Endothelial cell of umbilical vein (primary cell): ENCODE data around the gene CDC45. TPM values are rescaled to one million over a fixed set of nuclear protein-coding genes. Genes with fewer than 3 reads are reported as not detected.
"Not testable (repeated sequence)": the region's sequence is repeated elsewhere in the genome, so short reads cannot be mapped to it uniquely, and the experiment has no call there.

Source experiments
- BruUV-seq: library from RNA; stranded (reverse); fragments of 400-500 nt; replicated peaks from 2 replicates; lab custom pipeline; 2021; lab: Mats Ljungman, UMichigan
- CTCF ChIA-PET: fragments of 300-600, 350-600 bp; sonication (Branson Sonifier 250); formaldehyde crosslinking; loops from one replicate; lab custom pipeline; 2021; ENCODE audit warnings: antibody characterized with exemption, inconsistent platforms; lab: Charles Lee
- POLR2A ChIA-PET: fragments of 300-600, 350-600 bp; sonication (Branson Sonifier 250); formaldehyde crosslinking; loops from one replicate; lab custom pipeline; 2021; ENCODE audit warnings: antibody characterized with exemption, inconsistent platforms; lab: Charles Lee
- DNase-seq: peaks from one replicate; pipeline ENCODE4 v3.0.0-alpha.2; 2011; ENCODE audit warnings: low read depth, low spot score
- FAIRE-seq: peaks from 2 replicates; lab custom pipeline; 2011; peaks lifted over from hg19 to GRCh38; lab: Jason Lieb, UNC
- H2AFZ ChIP-seq: 2 replicates; pipeline ENCODE4 v1.6.0; 2012; ENCODE audit warnings: low read depth, low read length, control low read depth, inconsistent platforms
- H3K27ac ChIP-seq: 2 replicates; pipeline ENCODE4 v1.5.1; 2011; ENCODE audit warnings: low read depth, mild to moderate bottlenecking, control low read depth, low read length, moderate library complexity; ENCODE audit not compliant: insufficient read depth
- H3K27me3 ChIP-seq, 2 experiments: 2 replicates each; pipeline versions ENCODE4 v1.6.0 to v1.6.1; 2011; ENCODE audit warnings: low read length in 2 of 2, mixed read lengths in 1 of 2; ENCODE audit not compliant: control insufficient read depth in 2 of 2, insufficient read depth in 2 of 2
- H3K36me3 ChIP-seq, 2 experiments: 2 replicates in 1 of 2; 3 replicates in 1 of 2; pipeline ENCODE4 v1.5.1; 2011; ENCODE audit warnings: low read length in 2 of 2, mild to moderate bottlenecking in 1 of 2, moderate library complexity in 1 of 2; ENCODE audit not compliant: control insufficient read depth in 2 of 2, insufficient read depth in 2 of 2; ENCODE audit errors: extremely low read depth in 1 of 2
- H3K4me1 ChIP-seq: 3 replicates; pipeline ENCODE4 v1.5.1; 2011; ENCODE audit warnings: mild to moderate bottlenecking, low read length; ENCODE audit not compliant: control insufficient read depth, insufficient read depth; ENCODE audit errors: extremely low read depth
- H3K4me2 ChIP-seq: 2 replicates; pipeline ENCODE4 v1.6.1; 2011; ENCODE audit warnings: low read length, control low read depth, mixed read lengths; ENCODE audit not compliant: insufficient read depth
- H3K4me3 ChIP-seq, 3 experiments: fragments of 200-600 bp in 1 of 3; sonication (generic), shearing (Covaris generic) in 1 of 3; replicated peaks in 1 of 3; 2 replicates each; pipeline ENCODE4 v1.5.1; 2011 to 2016; ENCODE audit warnings: control low read depth in 3 of 3, low read length in 3 of 3, mild to moderate bottlenecking in 2 of 3, inconsistent platforms in 1 of 3, low read depth in 1 of 3, moderate library complexity in 1 of 3; ENCODE audit not compliant: insufficient read depth in 1 of 3
- H3K79me2 ChIP-seq: 2 replicates; pipeline ENCODE4 v1.6.0; 2012; ENCODE audit warnings: low read length, inconsistent platforms; ENCODE audit not compliant: control insufficient read depth, insufficient read depth
- H3K9ac ChIP-seq: replicated peaks from 2 replicates; pipeline ENCODE3; 2011; ENCODE audit warnings: low read length, control low read depth; ENCODE audit not compliant: insufficient read depth; ENCODE audit errors: extremely low read depth
- H3K9me1 ChIP-seq: replicated peaks from 3 replicates; pipeline ENCODE4 v1.6.0; 2011; ENCODE audit warnings: mild to moderate bottlenecking, low read length; ENCODE audit not compliant: control insufficient read depth, insufficient read depth; ENCODE audit errors: extremely low read depth
- H3K9me3 ChIP-seq: replicated peaks from 2 replicates; pipeline ENCODE4 v1.5.1; 2012; ENCODE audit warnings: low read length, inconsistent platforms; ENCODE audit not compliant: control insufficient read depth, insufficient read depth
- H4K20me1 ChIP-seq: replicated peaks from 2 replicates; pipeline ENCODE3; 2011; ENCODE audit warnings: mild to moderate bottlenecking, low read length; ENCODE audit not compliant: control insufficient read depth, insufficient read depth; ENCODE audit errors: extremely low read depth
- EZH2 ChIP-seq: IDR thresholded peaks from 2 replicates; pipeline ENCODE4 v1.6.1; 2012; ENCODE audit warnings: borderline replicate concordance, low read depth, mild to moderate bottlenecking, moderate library complexity, low read length, inconsistent platforms; ENCODE audit not compliant: severe bottlenecking
- FOS ChIP-seq: IDR thresholded peaks from 2 replicates; pipeline ENCODE4 v1.6.1; 2011; ENCODE audit warnings: mild to moderate bottlenecking, low read length, moderate library complexity, borderline replicate concordance; ENCODE audit not compliant: insufficient read depth
- GATA2 ChIP-seq: IDR thresholded peaks from 2 replicates; pipeline ENCODE4 v1.7.0; 2011; ENCODE audit warnings: low read depth, mild to moderate bottlenecking, moderate library complexity, mixed read lengths, low read length; ENCODE audit not compliant: insufficient read length, insufficient read depth
- JUN ChIP-seq: IDR thresholded peaks from 2 replicates; pipeline ENCODE4 v1.6.1; 2011; ENCODE audit warnings: borderline replicate concordance, low read depth; ENCODE audit not compliant: insufficient read length, insufficient read depth
- MYC ChIP-seq: IDR thresholded peaks from one replicate; pipeline ENCODE4 v1.6.1; 2011; ENCODE audit warnings: mild to moderate bottlenecking, low read depth, low read length
- POLR2A ChIP-seq: IDR thresholded peaks from 2 replicates; pipeline ENCODE4 v1.6.1; 2012; ENCODE audit warnings: low read depth, mild to moderate bottlenecking, control low read depth, low read length
- POLR2AphosphoS5 ChIP-seq: IDR thresholded peaks from 2 replicates; pipeline ENCODE4 v1.6.1; 2012; ENCODE audit warnings: low read depth, mild to moderate bottlenecking, control low read depth, low read length, moderate library complexity; ENCODE audit not compliant: insufficient read depth
- dilution Hi-C: fragments of 300-500 bp; cut with MboI; formaldehyde crosslinking; loops from one replicate; pipeline ENCODE4 v1.15.0; 2019; ENCODE audit warnings: low sequenced_read_pairs; ENCODE audit not compliant: extremely low pct_ligation_motif_present
- intact Hi-C: fragments of 100-400 bp; cut with micrococcal nuclease; formaldehyde crosslinking; loops from one replicate; pipeline ENCODE4 v1.10.0; 2022
- polyA plus RNA-seq, 4 experiments: library from polyadenylated mRNA; depleted of rRNA in 3 of 4; stranded (reverse) in 3 of 4; unstranded in 1 of 4; fragments of >200 nt; gene quantifications; 2 replicates each; pipeline versions ENCODE4 v1.2.1 to v1.2.3, GENCODE V29; 2011 to 2012; ENCODE audit warnings: missing spikeins in 1 of 4
- total RNA-seq: library from RNA; stranded (reverse); gene quantifications from 2 replicates; pipeline ENCODE4 v1.2.3, GENCODE V29; 2021
- TF ChIP-seq, protein P1 (sequence below), 2 donors: IDR thresholded peaks; 1 replicate in 1 of 2; 2 replicates in 1 of 2; pipeline ENCODE4 v1.5.1; 2011; ENCODE audit warnings: low read length in 2 of 2, mild to moderate bottlenecking in 2 of 2, moderate library complexity in 2 of 2, control low read depth in 1 of 2, inconsistent platforms in 1 of 2, low read depth in 1 of 2; ENCODE audit not compliant: insufficient read depth in 1 of 2; ENCODE audit errors: extremely low read depth in 1 of 2
- TF ChIP-seq, protein P2 (sequence below): IDR thresholded peaks from 2 replicates; pipeline ENCODE4 v1.6.1; 2011; ENCODE audit not compliant: insufficient read depth, insufficient read length

CDC45 gene
- total and polyA plus RNA-seq, 2 donors (not counting 3 experiments of a cell fraction or from before 2014, with no cell fraction given) = 36.6 to 40.6 TPM

DNA sequence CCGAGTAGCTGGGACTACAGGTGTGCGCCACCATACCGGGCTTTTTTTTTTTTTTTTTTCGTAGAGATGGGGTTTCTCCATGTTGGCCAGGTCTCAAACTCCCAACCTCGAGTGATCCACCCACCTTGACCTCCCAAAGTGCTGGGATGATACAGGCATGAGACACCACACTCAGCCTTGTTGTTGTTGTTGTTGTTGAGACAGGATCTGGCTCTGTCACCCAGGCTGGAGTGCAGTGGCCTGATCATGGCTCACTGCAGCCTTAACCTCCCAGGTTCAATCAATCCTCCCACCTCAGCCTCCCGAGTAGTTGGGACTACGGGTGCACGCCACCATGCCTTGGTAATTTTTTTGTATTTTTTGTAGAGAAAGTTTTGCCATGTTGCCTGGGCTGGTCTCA lies 67.9 kb downstream of the CDC45 start:
- FAIRE-seq (no peak), DNase-seq (no peak)
- H3K27ac ChIP-seq = no peak overlapping the region
- dilution Hi-C loops = no loop called here
- no peaks in the 10 kb centered on the region for H3K9me3 ChIP-seq
- no peaks in the 10 kb centered on the region for H3K27me3 ChIP-seq
- intact Hi-C loops = no loop called here
- H3K9ac ChIP-seq = no peak overlapping the region
- H3K36me3 ChIP-seq = no peaks in the 10 kb centered on the region
- H3K4me3 ChIP-seq = no peak overlapping the region
- H3K4me1 ChIP-seq = no peaks in the 10 kb centered on the region
- TF ChIP-seq, protein P1, sequence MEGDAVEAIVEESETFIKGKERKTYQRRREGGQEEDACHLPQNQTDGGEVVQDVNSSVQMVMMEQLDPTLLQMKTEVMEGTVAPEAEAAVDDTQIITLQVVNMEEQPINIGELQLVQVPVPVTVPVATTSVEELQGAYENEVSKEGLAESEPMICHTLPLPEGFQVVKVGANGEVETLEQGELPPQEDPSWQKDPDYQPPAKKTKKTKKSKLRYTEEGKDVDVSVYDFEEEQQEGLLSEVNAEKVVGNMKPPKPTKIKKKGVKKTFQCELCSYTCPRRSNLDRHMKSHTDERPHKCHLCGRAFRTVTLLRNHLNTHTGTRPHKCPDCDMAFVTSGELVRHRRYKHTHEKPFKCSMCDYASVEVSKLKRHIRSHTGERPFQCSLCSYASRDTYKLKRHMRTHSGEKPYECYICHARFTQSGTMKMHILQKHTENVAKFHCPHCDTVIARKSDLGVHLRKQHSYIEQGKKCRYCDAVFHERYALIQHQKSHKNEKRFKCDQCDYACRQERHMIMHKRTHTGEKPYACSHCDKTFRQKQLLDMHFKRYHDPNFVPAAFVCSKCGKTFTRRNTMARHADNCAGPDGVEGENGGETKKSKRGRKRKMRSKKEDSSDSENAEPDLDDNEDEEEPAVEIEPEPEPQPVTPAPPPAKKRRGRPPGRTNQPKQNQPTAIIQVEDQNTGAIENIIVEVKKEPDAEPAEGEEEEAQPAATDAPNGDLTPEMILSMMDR (IDR thresholded peaks at IDR 0.05; ENCODE audit: extremely low read depth in 1 of 2, insufficient read depth in 1 of 2, low read depth in 1 of 2, low read length in 2 of 2) = no peak
- TF ChIP-seq POLR2AphosphoS5 = no peak
- no peak for TF ChIP-seq GATA2
- no peak for TF ChIP-seq POLR2A
- no peak for TF ChIP-seq MYC
- no peak for TF ChIP-seq JUN
- TF ChIP-seq FOS = no peak
- TF ChIP-seq EZH2 = no peak
- TF ChIP-seq, protein P2, sequence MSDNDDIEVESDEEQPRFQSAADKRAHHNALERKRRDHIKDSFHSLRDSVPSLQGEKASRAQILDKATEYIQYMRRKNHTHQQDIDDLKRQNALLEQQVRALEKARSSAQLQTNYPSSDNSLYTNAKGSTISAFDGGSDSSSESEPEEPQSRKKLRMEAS = no peak
- no peaks in the 10 kb centered on the region for H3K9me1 ChIP-seq
- no TSS peak for BruUV-seq
- POLR2A ChIA-PET = no interaction called here
- H3K79me2 ChIP-seq = no peaks in the 10 kb centered on the region
- H2AFZ ChIP-seq = no peak overlapping the region
- CTCF ChIA-PET = interaction anchor here (0.7 kb wide), 1 partner anchor 31 kb away, joined by 3 read pairs; no protein-coding TSS in a partner anchor
- no peaks in the 10 kb centered on the region for H4K20me1 ChIP-seq
- H3K4me2 ChIP-seq = no peak overlapping the region

DNA sequence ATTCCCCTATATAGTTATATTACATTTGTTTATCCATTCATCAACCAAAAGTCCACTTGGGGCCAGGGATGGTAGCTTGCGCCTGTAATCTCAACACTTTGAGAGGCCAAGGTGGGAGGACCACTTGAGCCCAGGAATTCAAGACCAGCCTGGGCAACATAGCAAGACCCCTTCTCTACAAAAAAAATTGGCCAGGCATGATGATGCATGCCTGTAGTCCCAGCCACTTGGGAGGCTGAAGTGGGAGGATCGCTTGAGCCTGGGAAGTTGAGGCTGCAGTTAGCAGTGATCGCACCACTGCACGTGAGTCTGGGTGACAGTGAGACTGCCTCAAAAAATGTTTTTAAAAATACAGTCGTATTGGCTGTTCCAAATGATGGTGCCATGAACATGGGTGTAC lies 68.7 kb downstream of the CDC45 start:
- H3K4me3 ChIP-seq, H4K20me1 ChIP-seq, H3K9ac ChIP-seq, intact Hi-C loops, dilution Hi-C loops, POLR2A ChIA-PET, BruUV-seq, H2AFZ ChIP-seq, H3K27me3 ChIP-seq, H3K36me3 ChIP-seq, FAIRE-seq, H3K27ac ChIP-seq, DNase-seq, H3K9me3 ChIP-seq, H3K79me2 ChIP-seq, H3K4me2 ChIP-seq, H3K9me1 ChIP-seq, CTCF ChIA-PET, H3K4me1 ChIP-seq: not testable (repeated sequence)
